ENCODE results near the gene NIM1K. TPM values are rescaled to one million over a fixed set of nuclear protein-coding genes. Genes with fewer than 3 reads are reported as not detected.

The NIM1K gene
- total RNA-seq, 2 experiments from 2014 or later: 0.75 to 1.00 TPM

GRCh38 chr5:43309122-43309521 lies 117.1 kb downstream of the NIM1K start:
- intact Hi-C loops (cut with micrococcal nuclease): no loop called here
- ChIA-PET POLR2A (interaction anchor here (0.6 kb wide), 1 partner anchor 246 kb away, joined by 4 read pairs; no protein-coding TSS in a partner anchor), CTCF (no interaction called here)
- H3K27ac Mint-ChIP-seq: peak overlapping the region; percentile 59
- peaks cover 75% of the 10 kb centered on the region for H3K4me1 Mint-ChIP-seq (ENCODE audit: low read depth)
- peaks cover 2% of the 10 kb centered on the region for H3K27me3 Mint-ChIP-seq
- H3K36me3 Mint-ChIP-seq: peaks cover 66% of the 10 kb centered on the region
- H3K9me3 Mint-ChIP-seq: peaks cover 3% of the 10 kb centered on the region
- H3K4me3 Mint-ChIP-seq: peak overlapping the region; percentile 54
- DNase-seq: no peak

- Mint-ChIP-seq H3K9me3 (peaks cover 6% of the 10 kb centered on the region), H3K36me3 (peaks cover 65% of the 10 kb centered on the region), H3K4me1 (ENCODE audit: low read depth) (peaks cover 75% of the 10 kb centered on the region), H3K27me3 (peaks cover 2% of the 10 kb centered on the region), H3K27ac (peak overlapping the region; percentile 59), H3K4me3 (peak overlapping the region; percentile 54)
- ChIA-PET CTCF (interaction anchor here (5.1 kb wide), 1 partner anchor 80 kb away, joined by 29 read pairs; no protein-coding TSS in a partner anchor), POLR2A (no interaction called here)
- intact Hi-C loops (cut with micrococcal nuclease): loop anchor here (5.0 kb wide), 3 partner anchors 77 to 402 kb away; no protein-coding TSS in a partner anchor
- DNase-seq: no peak
These were observed 117.6 kb downstream of the NIM1K start for GRCh38 chr5:43309637-43310036.

GRCh38 chr5:43312076-43312661 lies 120.1 kb downstream of the NIM1K start:
- peak overlapping the region; percentile 96 for H3K4me3 Mint-ChIP-seq
- POLR2A ChIA-PET: interaction anchor here (0.6 to 3.9 kb wide), 8 partner anchors 12 to 292 kb away, joined by 3 to 31 read pairs (median 6); partner anchors contain the start of genes NIM1K, TMEM267 and ZNF131
- intact Hi-C loops (cut with micrococcal nuclease): loop anchor here (5.0 kb wide), 3 partner anchors 80 to 405 kb away; no protein-coding TSS in a partner anchor
- H3K27me3 Mint-ChIP-seq: peaks cover 2% of the 10 kb centered on the region
- H3K27ac Mint-ChIP-seq: peak overlapping the region; percentile 94
- peaks cover 80% of the 10 kb centered on the region for H3K4me1 Mint-ChIP-seq (ENCODE audit: low read depth)
- CTCF ChIA-PET: interaction anchor here (0.6 to 5.1 kb wide), 7 partner anchors 9 to 323 kb away, joined by 4 to 29 read pairs (median 11); partner anchors contain the start of genes TMEM267 and ZNF131
- H3K9me3 Mint-ChIP-seq: peaks cover 18% of the 10 kb centered on the region
- DNase-seq: no peak
- H3K36me3 Mint-ChIP-seq: peaks cover 57% of the 10 kb centered on the region

GRCh38 chr5:43312699-43313034 lies 120.6 kb downstream of the NIM1K start:
- DNase-seq: no peak
- H3K36me3 Mint-ChIP-seq: peaks cover 54% of the 10 kb centered on the region

GRCh38 chr5:43313035-43313853 lies 121.2 kb downstream of the NIM1K start, which contains the start of gene HMGCS1:
TSS of gene HMGCS1 (minus strand) at chr5:43313412. CDS start at chr5:43298965, 14,447 bp downstream.
- peaks cover 18% of the 10 kb centered on the region for H3K9me3 Mint-ChIP-seq
- H3K27ac Mint-ChIP-seq: peak within 1 kb of the TSS; percentile 94
- peaks cover 72% of the 10 kb centered on the region for H3K4me1 Mint-ChIP-seq (ENCODE audit: low read depth)
- intact Hi-C loops (cut with micrococcal nuclease): loop anchor here (1.0 to 5.0 kb wide), 12 partner anchors 76 to 406 kb away; partner anchors contain the start of genes C5orf34 and TMEM267
- DNase-seq: peak; percentile 99
- ChIA-PET POLR2A (interaction anchor here (0.6 to 3.9 kb wide), 20 partner anchors 8 to 321 kb away, joined by 3 to 31 read pairs (median 4); partner anchors contain the start of genes NIM1K, NNT, TMEM267 and ZNF131), CTCF (interaction anchor here (0.9 to 5.1 kb wide), 9 partner anchors 10 to 364 kb away, joined by 3 to 29 read pairs (median 8); partner anchors contain the start of genes TMEM267 and ZNF131)
- H3K27me3 Mint-ChIP-seq: peaks cover 2% of the 10 kb centered on the region
- H3K4me3 Mint-ChIP-seq: peak within 1 kb of the TSS; percentile 96
- H3K36me3 Mint-ChIP-seq: peaks cover 50% of the 10 kb centered on the region

More at GRCh38 chr5:43312699-43313034, 120.6 kb downstream of the NIM1K start:
- Mint-ChIP-seq H3K27me3 (peaks cover 2% of the 10 kb centered on the region), H3K27ac (peak overlapping the region; percentile 94), H3K9me3 (peaks cover 18% of the 10 kb centered on the region), H3K4me1 (ENCODE audit: low read depth) (peaks cover 77% of the 10 kb centered on the region), H3K4me3 (peak overlapping the region; percentile 96)
- ChIA-PET CTCF (interaction anchor here (1.2 to 5.1 kb wide), 6 partner anchors 9 to 292 kb away, joined by 4 to 29 read pairs (median 14); partner anchors contain the start of genes TMEM267 and ZNF131), POLR2A (interaction anchor here (0.6 to 3.9 kb wide), 16 partner anchors 26 to 320 kb away, joined by 3 to 31 read pairs (median 4); partner anchors contain the start of genes NIM1K, NNT, TMEM267 and ZNF131)
- intact Hi-C loops (cut with micrococcal nuclease): loop anchor here (1.0 to 5.0 kb wide), 12 partner anchors 77 to 405 kb away; partner anchors contain the start of genes C5orf34 and TMEM267

- intact Hi-C loops (cut with micrococcal nuclease): loop anchor here (1.0 to 5.0 kb wide), 14 partner anchors 75 to 407 kb away; partner anchors contain the start of genes C5orf34, PAIP1 and TMEM267
- CTCF ChIA-PET: interaction anchor here (0.9 to 5.1 kb wide), 7 partner anchors 11 to 365 kb away, joined by 3 to 29 read pairs (median 8); partner anchors contain the start of gene TMEM267
- H3K36me3 Mint-ChIP-seq: peaks cover 49% of the 10 kb centered on the region
- peak overlapping the region; percentile 96 for H3K4me3 Mint-ChIP-seq
- H3K27me3 Mint-ChIP-seq: peaks cover 2% of the 10 kb centered on the region
- peak overlapping the region; percentile 94 for H3K27ac Mint-ChIP-seq
- POLR2A ChIA-PET: interaction anchor here (0.6 to 3.9 kb wide), 15 partner anchors 9 to 322 kb away, joined by 3 to 31 read pairs (median 4); partner anchors contain the start of genes TMEM267 and ZNF131
- H3K4me1 Mint-ChIP-seq (ENCODE audit: low read depth): peaks cover 66% of the 10 kb centered on the region
- peaks cover 18% of the 10 kb centered on the region for H3K9me3 Mint-ChIP-seq
- DNase-seq: no peak
These were observed 121.9 kb downstream of the NIM1K start for GRCh38 chr5:43313854-43314457.

GRCh38 chr5:43314724-43315123 lies 122.7 kb downstream of the NIM1K start:
- CTCF ChIA-PET: interaction anchor here (1.0 to 5.1 kb wide), 6 partner anchors 9 to 250 kb away, joined by 3 to 29 read pairs (median 6); partner anchors contain the start of gene TMEM267
- Mint-ChIP-seq H3K4me3 (peak overlapping the region; percentile 9), H3K36me3 (peaks cover 42% of the 10 kb centered on the region), H3K27ac (peak overlapping the region; percentile 94), H3K9me3 (peaks cover 18% of the 10 kb centered on the region), H3K4me1 (ENCODE audit: low read depth) (peaks cover 58% of the 10 kb centered on the region), H3K27me3 (peaks cover 2% of the 10 kb centered on the region)
- no peak for DNase-seq
- intact Hi-C loops (cut with micrococcal nuclease): loop anchor here (1.0 to 5.0 kb wide), 9 partner anchors 10 to 1493 kb away; partner anchors contain the start of genes MRPS30 and PAIP1
- POLR2A ChIA-PET: interaction anchor here (0.6 to 3.4 kb wide), 5 partner anchors 9 to 307 kb away, joined by 3 to 31 read pairs (median 6); partner anchors contain the start of genes TMEM267 and ZNF131

GRCh38 chr5:43315263-43315662 lies 123.2 kb downstream of the NIM1K start:
- CTCF ChIA-PET: interaction anchor here (1.0 to 3.1 kb wide), 5 partner anchors 9 to 209 kb away, joined by 3 to 8 read pairs (median 3); partner anchors contain the start of gene TMEM267
- peaks cover 18% of the 10 kb centered on the region for H3K9me3 Mint-ChIP-seq
- H3K36me3 Mint-ChIP-seq: peaks cover 38% of the 10 kb centered on the region
- peak overlapping the region; percentile 94 for H3K27ac Mint-ChIP-seq
- POLR2A ChIA-PET: interaction anchor here (1.0 to 1.3 kb wide), 5 partner anchors 11 to 194 kb away, joined by 3 to 13 read pairs (median 6); partner anchors contain the start of genes TMEM267 and ZNF131
- DNase-seq: peak; percentile 66
- H3K27me3 Mint-ChIP-seq: peaks cover 2% of the 10 kb centered on the region
- peak overlapping the region; percentile 54 for H3K4me3 Mint-ChIP-seq
- H3K4me1 Mint-ChIP-seq (ENCODE audit: low read depth): peaks cover 53% of the 10 kb centered on the region
- intact Hi-C loops (cut with micrococcal nuclease): loop anchor here (1.0 to 5.0 kb wide), 6 partner anchors 11 to 1492 kb away; partner anchors contain the start of genes MRPS30 and PAIP1

- Mint-ChIP-seq H3K27ac (peak overlapping the region; percentile 94), H3K4me1 (ENCODE audit: low read depth) (peaks cover 51% of the 10 kb centered on the region), H3K36me3 (peaks cover 36% of the 10 kb centered on the region), H3K27me3 (peaks cover 2% of the 10 kb centered on the region), H3K9me3 (peaks cover 18% of the 10 kb centered on the region), H3K4me3 (peak overlapping the region; percentile 54)
- CTCF ChIA-PET: interaction anchor here (1.0 to 3.1 kb wide), 5 partner anchors 10 to 210 kb away, joined by 3 to 8 read pairs (median 3); partner anchors contain the start of gene TMEM267
- POLR2A ChIA-PET: interaction anchor here (1.0 to 1.3 kb wide), 5 partner anchors 11 to 195 kb away, joined by 3 to 13 read pairs (median 6); partner anchors contain the start of genes TMEM267 and ZNF131
- intact Hi-C loops (cut with micrococcal nuclease): loop anchor here (1.0 to 5.0 kb wide), 6 partner anchors 11 to 1492 kb away; partner anchors contain the start of genes MRPS30 and PAIP1
- peak; percentile 72 for DNase-seq
These were observed 123.7 kb downstream of the NIM1K start for GRCh38 chr5:43315682-43316081.

GRCh38 chr5:43316421-43316820 lies 124.4 kb downstream of the NIM1K start:
- Mint-ChIP-seq H3K9me3 (peaks cover 18% of the 10 kb centered on the region), H3K4me1 (ENCODE audit: low read depth) (peaks cover 46% of the 10 kb centered on the region), H3K36me3 (peaks cover 30% of the 10 kb centered on the region), H3K27me3 (peaks cover 2% of the 10 kb centered on the region), H3K4me3 (no peak overlapping the region), H3K27ac (peak overlapping the region; percentile 94)
- intact Hi-C loops (cut with micrococcal nuclease): loop anchor here (5.0 kb wide), 1 partner anchor 1491 kb away; the partner anchor contains the start of gene MRPS30
- ChIA-PET CTCF (interaction anchor here (1.2 to 3.1 kb wide), 4 partner anchors 11 to 211 kb away, joined by 3 to 8 read pairs (median 4); no protein-coding TSS in a partner anchor), POLR2A (interaction anchor here (1.2 to 1.3 kb wide), 2 partner anchors 12 to 22 kb away, joined by 6 to 13 read pairs; no protein-coding TSS in a partner anchor)
- DNase-seq: no peak
